GM20431 (cell line): Measurements from ENCODE around the gene PAK5.

Source experiments
- in situ Hi-C: fragments of 300-500 bp; cut with MseI, MboI; formaldehyde crosslinking; loops from one replicate; pipeline ENCODE4 v1.15.0; 2020; ENCODE audit warnings: low sequenced_read_pairs; ENCODE audit not compliant: unreplicated experiment

The PAK5 gene

DNA sequence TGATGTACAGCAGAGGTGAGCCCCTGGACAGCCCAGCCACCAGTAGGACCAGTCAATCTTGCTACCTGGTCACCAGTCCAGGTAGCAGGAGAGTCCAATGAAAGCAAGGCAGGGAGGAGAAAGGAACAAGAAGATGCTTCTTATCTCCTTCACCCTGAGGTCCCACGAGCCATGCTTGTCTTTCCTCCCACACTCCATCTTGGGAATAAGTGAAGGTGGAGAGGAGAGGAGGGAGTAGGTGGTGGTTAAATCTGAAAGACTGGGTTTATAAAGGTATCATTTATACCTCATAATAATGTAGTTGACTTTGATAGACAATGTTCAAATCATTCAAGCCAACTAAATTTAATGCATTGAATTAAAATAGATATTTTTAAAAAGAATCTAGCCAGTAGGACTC, 288.6 kb downstream of the PAK5 start:
- in situ Hi-C loops, result no loop called here

DNA sequence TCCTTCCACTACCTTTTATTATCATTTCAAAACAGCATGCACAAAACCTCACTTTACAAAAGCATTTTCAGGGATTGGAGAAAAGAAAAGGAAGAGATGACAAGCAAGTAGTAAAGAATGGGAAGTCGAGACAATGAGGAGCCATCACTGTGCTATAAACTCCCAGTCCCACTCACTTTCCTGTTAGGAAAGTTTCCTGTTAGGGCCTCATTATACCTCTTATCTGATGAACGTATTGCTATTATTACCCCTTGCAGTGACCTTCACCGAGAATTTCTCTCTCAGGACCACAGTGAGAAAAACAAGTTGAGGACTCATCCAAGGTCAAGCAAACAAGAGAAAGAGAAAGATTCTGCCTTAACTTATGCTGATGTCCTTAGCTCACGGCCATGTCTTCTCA, 295.7 kb downstream of the PAK5 start:
- in situ Hi-C loops, result no loop called here

DNA sequence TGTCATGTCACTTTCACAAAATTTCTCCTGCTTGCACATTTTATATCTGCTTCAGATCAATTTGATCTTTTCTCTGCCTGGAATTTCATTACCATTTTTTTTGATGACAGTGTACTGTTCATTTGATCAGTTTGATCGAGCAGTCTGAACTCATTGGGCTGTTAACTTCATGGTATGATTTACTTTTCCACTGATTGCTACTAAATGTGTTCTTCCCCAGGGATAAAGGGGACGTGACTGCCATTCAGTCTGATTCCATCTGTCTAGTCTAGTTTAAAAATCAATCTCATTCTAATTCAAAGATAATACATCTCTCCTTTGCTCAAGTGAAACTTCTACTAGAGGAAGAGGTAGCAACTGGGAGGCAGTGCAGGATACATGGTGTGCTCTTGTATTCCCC, 303.4 kb downstream of the PAK5 start:
- in situ Hi-C loops, result no loop called here

DNA sequence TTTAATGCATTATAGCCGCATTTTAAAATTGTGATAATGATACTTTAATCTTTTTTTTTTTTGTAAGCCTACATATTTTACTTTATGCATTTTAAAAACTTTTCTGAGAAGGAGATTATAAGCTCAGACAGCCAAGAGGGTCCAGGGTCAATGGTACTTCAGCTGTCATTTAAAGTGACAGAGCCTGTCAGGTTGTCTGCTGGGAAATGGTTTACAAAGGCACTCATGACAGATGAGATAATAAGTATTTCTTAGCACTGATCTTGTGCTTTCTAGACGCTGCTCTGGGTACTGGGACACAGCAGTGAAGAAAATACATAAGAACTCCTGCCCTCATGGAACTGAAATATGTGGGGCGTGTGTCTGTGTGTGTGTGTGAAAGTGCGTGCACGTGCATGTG, 304.9 kb downstream of the PAK5 start:
- in situ Hi-C loops, result no loop called here

DNA sequence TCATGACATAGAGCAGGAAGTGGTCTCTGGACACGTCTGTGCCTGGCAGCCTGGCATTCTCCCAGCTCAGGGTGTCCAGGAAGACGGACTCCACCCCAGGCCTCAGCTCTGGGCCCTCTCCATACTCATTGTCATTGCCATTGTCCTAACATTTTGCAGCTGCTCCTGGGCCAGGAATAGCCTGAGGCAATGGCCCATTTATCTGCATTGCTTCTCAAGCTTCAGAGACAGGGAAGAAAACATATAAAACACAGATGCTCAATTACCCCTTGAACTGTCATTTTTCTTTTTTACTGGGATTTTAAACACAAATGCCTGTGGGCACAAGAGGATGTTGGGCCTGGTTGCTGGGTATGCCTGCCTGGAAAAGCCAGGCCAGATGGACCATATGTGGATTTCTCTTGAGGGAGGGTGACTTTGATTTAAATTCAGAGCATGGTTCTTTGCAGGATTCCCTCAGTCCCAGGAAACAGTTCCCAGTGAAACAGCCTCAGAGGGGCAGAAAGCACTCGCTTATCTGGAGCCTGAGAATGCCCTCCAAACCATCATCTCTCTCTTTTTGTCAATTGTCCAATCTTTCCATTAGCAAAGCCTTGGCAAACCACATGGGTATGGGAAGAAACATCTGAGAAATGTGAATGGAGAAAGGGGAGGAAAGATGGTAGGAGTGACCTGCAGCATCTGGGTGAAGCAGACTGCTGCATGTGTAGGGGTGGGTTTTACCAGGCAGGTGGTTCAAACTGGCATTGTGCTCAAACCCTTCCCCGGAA, 306.6 kb downstream of the PAK5 start:
- in situ Hi-C loops, result no loop called here

DNA sequence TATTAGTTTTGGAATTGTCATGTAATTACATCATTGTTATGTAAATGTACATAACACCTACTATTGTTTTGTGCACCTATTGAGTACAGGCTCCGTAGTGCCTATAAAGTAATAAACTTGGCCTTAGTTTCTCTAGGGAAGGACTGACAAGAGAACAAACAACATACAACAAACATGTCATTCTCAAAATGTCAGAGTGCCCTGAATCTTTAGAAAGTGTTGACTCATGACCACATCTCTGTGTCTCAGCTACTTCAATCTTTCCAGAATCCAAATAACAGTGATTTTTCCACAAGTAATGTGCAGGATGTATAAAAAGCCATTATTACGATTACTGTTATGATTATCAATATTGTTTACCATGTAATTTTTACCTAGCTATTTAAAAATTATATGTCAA, 307.3 kb downstream of the PAK5 start:
- in situ Hi-C loops, result no loop called here

- in situ Hi-C loops, result no loop called here
Observed at GRCh38 chr20:9523636-9524035, 315.2 kb downstream of the PAK5 start.

GRCh38 chr20:9520086-9520485, 318.8 kb downstream of the PAK5 start:
- in situ Hi-C loops, result no loop called here

GRCh38 chr20:9518576-9519175, 320.2 kb downstream of the PAK5 start:
- in situ Hi-C loops, result no loop called here

DNA sequence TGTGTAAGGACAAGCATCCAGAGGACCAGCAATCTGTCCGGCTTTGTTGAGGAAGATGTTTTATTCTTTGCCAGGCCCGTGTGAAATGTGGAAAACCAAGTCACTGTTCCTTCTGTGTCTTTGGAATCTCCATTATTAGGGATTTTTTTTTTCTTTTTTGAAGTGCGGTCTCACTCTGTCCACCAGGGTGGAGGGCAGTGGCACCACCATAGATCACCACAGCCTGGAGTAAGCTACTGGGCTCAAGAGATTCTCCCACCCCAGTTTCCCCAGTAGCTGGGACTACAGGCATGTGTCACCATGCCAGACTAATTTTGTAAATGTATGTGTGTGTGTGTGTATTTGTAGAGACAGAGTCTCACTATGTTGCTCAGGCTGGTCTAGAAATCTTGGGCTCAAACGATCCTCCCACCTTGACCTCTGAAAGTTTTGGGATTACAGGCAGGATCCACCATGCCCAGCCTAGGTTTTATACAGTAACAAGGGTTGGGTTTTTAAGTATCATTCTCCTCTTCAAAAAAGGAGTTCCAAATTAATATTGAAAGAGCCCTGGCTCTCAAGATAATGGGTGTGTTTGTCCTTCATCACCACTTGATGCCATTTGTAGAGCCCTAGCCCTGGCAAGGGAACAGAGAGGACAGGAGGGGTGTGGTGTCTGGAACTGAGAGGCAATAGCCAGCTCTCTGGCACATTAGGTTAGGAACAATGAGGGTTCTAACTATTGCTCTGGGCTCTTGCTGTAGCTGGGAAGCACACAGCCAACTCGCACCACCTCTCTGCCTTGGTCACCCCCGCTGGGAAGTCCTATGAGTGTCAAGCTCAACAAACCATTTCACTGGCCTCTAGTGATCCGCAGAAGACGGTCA, 321.3 kb downstream of the PAK5 start:
- in situ Hi-C loops, result no loop called here

DNA sequence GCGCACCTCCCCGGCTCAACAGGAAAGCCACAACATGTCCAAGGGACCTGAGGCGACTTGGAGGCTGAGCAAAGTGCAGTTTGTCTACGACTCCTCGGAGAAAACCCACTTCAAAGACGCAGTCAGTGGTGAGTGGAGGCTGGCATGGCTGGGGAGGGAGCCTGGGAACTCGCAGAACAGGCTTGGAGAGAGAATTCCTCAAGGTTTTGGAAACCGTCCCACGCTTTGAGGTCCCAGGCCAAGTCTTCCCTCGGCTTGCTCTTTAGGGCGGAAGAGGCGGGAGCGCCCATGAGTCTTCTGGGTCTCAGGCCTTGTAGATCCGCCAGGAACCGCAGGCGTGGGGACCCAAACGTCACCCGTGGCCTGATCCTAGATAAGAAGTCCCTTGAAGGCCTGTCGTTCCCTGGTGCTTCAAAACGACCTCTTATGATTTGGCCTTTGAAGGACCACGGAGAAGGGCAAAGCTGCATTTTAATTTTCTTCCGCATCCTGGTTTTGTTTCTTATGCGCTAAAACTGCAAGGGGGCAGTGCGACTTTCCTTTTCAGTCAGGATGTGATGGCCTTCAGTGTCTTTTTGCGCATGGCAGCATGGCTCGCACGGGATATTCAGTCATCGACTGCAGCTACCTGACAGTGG, 322.5 kb downstream of the PAK5 start:
- in situ Hi-C loops, result no loop called here

GRCh38 chr20:9515741-9516233, 323.1 kb downstream of the PAK5 start:
- in situ Hi-C loops, result no loop called here

GRCh38 chr20:9515214-9515585, 323.7 kb downstream of the PAK5 start:
- in situ Hi-C loops, result no loop called here

DNA sequence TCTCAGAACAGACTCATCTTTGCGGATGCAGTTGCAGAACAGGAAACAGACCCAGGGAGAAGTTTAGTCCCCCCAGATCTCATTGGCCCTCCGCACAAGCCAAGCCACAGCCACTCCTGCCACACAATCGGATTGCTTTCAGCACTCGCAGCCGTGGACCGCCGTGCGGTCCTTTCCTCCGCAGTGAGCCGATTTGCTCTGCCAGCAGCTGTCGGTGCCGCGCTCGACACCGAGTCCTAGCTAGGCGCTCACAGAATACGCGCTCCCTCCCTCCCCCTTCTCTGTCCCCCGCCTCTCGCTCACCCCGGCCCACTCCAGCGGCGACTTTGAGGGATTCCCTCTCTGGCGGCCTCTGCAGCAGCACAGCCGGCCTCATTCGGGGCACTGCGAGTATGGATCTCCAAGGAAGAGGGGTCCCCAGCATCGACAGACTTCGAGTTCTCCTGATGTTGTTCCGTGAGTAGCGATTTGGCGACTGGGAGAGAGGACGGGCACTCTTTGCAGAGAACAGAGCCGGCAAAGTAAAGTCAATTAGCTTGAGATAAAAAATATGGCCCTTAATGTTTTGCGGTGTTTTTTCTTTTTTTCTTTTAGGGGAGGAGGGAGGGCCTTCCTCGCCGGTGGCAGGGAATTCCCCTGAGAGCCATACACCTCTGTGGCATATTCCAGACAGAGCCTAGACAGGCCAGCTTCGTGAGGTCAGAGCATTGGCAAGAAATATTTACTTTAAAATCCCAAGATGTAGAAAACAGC, 324.2 kb downstream of the PAK5 start, which contains the start of gene LAMP5:
Gene LAMP5, plus strand, starts transcription at position 130 of the 753 bp plus-strand sequence. Its CDS starts 263 bp downstream, at position 393.
- in situ Hi-C loops, result no loop called here

DNA sequence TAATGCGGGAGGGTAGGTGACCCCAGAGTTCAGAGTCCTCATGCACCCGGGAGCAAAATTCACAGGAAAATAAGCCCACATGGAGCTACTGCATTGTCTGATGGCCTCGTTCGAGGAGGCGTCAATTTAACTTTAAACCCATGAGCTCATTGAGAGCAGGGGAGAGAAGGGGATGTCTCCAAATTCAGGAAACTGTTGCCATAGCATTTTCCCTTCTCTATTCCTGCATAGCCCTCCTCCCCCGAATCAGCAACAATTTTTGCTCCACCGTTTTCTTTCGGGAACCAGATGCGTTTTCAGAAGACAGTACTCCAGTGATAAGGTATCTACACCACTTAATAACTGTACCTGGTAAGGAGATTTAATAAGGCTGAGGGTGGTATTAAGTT, 324.8 kb downstream of the PAK5 start:
- in situ Hi-C loops, result no loop called here

GRCh38 chr20:9510911-9511310, 328.0 kb downstream of the PAK5 start:
- in situ Hi-C loops, result no loop called here

GRCh38 chr20:9509246-9509645, 329.6 kb downstream of the PAK5 start:
- in situ Hi-C loops, result no loop called here

DNA sequence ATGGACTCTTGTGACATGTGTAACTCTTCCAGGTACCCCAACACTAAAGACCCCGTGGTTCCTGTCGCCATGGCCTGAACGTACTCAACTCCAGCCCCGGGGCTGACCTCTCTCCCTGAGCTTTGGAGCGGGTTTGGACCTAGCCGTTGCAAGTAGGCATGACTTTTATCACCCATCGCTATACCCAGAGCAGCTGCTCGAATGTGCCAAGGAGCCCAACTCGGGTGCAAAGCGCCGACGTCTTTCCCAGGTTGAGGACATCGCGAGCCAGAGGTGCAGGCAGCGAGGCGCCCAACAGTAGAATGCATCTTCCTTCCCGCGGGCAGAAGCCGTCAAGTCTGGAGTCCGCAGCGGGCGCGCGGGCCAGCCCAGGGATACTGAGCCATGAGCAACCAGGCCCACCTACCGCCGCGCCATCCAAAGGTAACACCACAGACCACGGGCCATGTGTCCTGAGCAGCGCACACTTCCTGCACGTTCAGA, 330.1 kb downstream of the PAK5 start:
- in situ Hi-C loops, result no loop called here

GRCh38 chr20:9508240-9508661, 330.6 kb downstream of the PAK5 start:
- in situ Hi-C loops, result no loop called here
